WTC11 (cell line): ENCODE measurements around the gene HOXB8. TPM values are rescaled to one million over a fixed set of nuclear protein-coding genes. Genes with fewer than 3 reads are reported as not detected.

Experiments
- ATAC-seq: fragments of 200-7000 bp; cut with Tn5 transposase; 2 replicates; pipeline ENCODE4 v1.10.0; 2021; ENCODE audit warnings: mild to moderate bottlenecking, moderate library complexity
- CTCF ChIA-PET: fragments of 300-600 bp; sonication (Branson Sonifier 250); formaldehyde crosslinking; loops from one replicate; lab custom pipeline; 2021; ENCODE audit warnings: antibody characterized with exemption; lab: Charles Lee
- POLR2A ChIA-PET: fragments of 350-600 bp; sonication (Branson Sonifier 250); formaldehyde crosslinking; loops from one replicate; lab custom pipeline; 2021; ENCODE audit warnings: antibody characterized with exemption; lab: Charles Lee
- DNase-seq: peaks from one replicate; pipeline ENCODE4 v3.0.0; 2021; ENCODE audit warnings: low spot score
- H3K27ac Mint-ChIP-seq: 2 replicates; pipeline ENCODE4 v1.8.0; 2021; ENCODE audit warnings: mixed read lengths
- H3K27me3 Mint-ChIP-seq: 2 replicates; pipeline ENCODE4 v1.8.0; 2021; ENCODE audit warnings: low read depth, mild to moderate bottlenecking, moderate library complexity, mixed read lengths
- H3K36me3 Mint-ChIP-seq: 2 replicates; pipeline ENCODE4 v1.8.0; 2021; ENCODE audit warnings: mixed read lengths
- H3K4me1 Mint-ChIP-seq: 2 replicates; pipeline ENCODE4 v1.8.0; 2022; ENCODE audit warnings: mixed read lengths
- H3K4me3 Mint-ChIP-seq: 2 replicates; pipeline ENCODE4 v1.8.0; 2021; ENCODE audit warnings: mild to moderate bottlenecking, moderate library complexity, mixed read lengths
- H3K9me3 Mint-ChIP-seq: 2 replicates; pipeline ENCODE4 v1.8.0; 2021; ENCODE audit warnings: mixed read lengths
- ETV6 ChIP-seq: sonication (generic); formaldehyde crosslinking; IDR thresholded peaks from 2 replicates; pipeline ENCODE4 v1.8.1; 2022; ENCODE audit warnings: mild to moderate bottlenecking, missing genetic modification reagents
- FOXJ3 ChIP-seq: sonication (generic); formaldehyde crosslinking; IDR thresholded peaks from 2 replicates; pipeline ENCODE4 v1.9.0; 2021; ENCODE audit warnings: missing genetic modification reagents, mild to moderate bottlenecking, borderline replicate concordance
- FOXK1 ChIP-seq: sonication (generic); formaldehyde crosslinking; IDR thresholded peaks from 2 replicates; pipeline ENCODE4 v1.8.0; 2022; ENCODE audit warnings: mild to moderate bottlenecking, moderate library complexity, missing genetic modification reagents
- FOXP1 ChIP-seq: sonication (generic); formaldehyde crosslinking; IDR thresholded peaks from 2 replicates; pipeline ENCODE4 v1.8.0; 2022; ENCODE audit warnings: missing genetic modification reagents, mild to moderate bottlenecking, moderate library complexity, borderline replicate concordance
- IRF2 ChIP-seq: sonication (generic); formaldehyde crosslinking; IDR thresholded peaks from 2 replicates; pipeline ENCODE4 v1.8.0; 2022; ENCODE audit warnings: low read depth, missing genetic modification reagents, borderline replicate concordance
- JAZF1 ChIP-seq: fragments of 250-450 bp; sonication (Bioruptor Pico); IDR thresholded peaks from 2 replicates; pipeline ENCODE4 v1.9.0; 2021; ENCODE audit warnings: moderate library complexity, mild to moderate bottlenecking, inconsistent platforms
- NFE2L1 ChIP-seq: sonication (generic); formaldehyde crosslinking; IDR thresholded peaks from 2 replicates; pipeline ENCODE4 v1.8.1; 2023; ENCODE audit warnings: missing genetic modification reagents
- RELA ChIP-seq: sonication (generic); formaldehyde crosslinking; IDR thresholded peaks from 2 replicates; pipeline ENCODE4 v1.8.1; 2022; ENCODE audit warnings: missing genetic modification reagents, mild to moderate bottlenecking, borderline replicate concordance
- SOX15 ChIP-seq: fragments of 250-450 bp; sonication (Bioruptor Pico); IDR thresholded peaks from 2 replicates; pipeline ENCODE4 v1.9.0; 2021; ENCODE audit warnings: mild to moderate bottlenecking
- ZBTB21 ChIP-seq: sonication (generic); formaldehyde crosslinking; IDR thresholded peaks from 2 replicates; pipeline ENCODE4 v1.8.1; 2023; ENCODE audit warnings: mild to moderate bottlenecking, missing genetic modification reagents, borderline replicate concordance
- ZNF121 ChIP-seq: sonication (generic); formaldehyde crosslinking; IDR thresholded peaks from 2 replicates; pipeline ENCODE4 v1.8.0; 2023; ENCODE audit warnings: missing genetic modification reagents
- ZNF317 ChIP-seq: sonication (generic); formaldehyde crosslinking; IDR thresholded peaks from 2 replicates; pipeline ENCODE4 v1.8.1; 2023; ENCODE audit warnings: low read depth, mild to moderate bottlenecking, moderate library complexity, missing genetic modification reagents, borderline replicate concordance
- total RNA-seq: library from RNA; stranded (reverse); gene quantifications from 3 replicates; pipeline ENCODE4 v1.2.3, GENCODE V29; 2021
- TF ChIP-seq, protein P1 (sequence below): fragments of 250-450 bp; sonication (Bioruptor Pico); IDR thresholded peaks from 2 replicates; pipeline ENCODE4 v1.9.0; 2021; ENCODE audit warnings: mild to moderate bottlenecking
- TF ChIP-seq, protein P2 (sequence below): sonication (generic); formaldehyde crosslinking; IDR thresholded peaks from 2 replicates; pipeline ENCODE4 v1.8.0; 2023; ENCODE audit warnings: missing genetic modification reagents
- TF ChIP-seq, protein P3 (sequence below): sonication (generic); formaldehyde crosslinking; IDR thresholded peaks from 2 replicates; pipeline ENCODE4 v1.8.0; 2022; ENCODE audit warnings: mild to moderate bottlenecking, missing genetic modification reagents
- TF ChIP-seq, protein P4 (sequence below): sonication (generic); formaldehyde crosslinking; IDR thresholded peaks from 2 replicates; pipeline ENCODE4 v1.8.1; 2023; ENCODE audit warnings: mild to moderate bottlenecking, missing genetic modification reagents, moderate library complexity
- TF ChIP-seq, protein P5 (sequence below): sonication (generic); formaldehyde crosslinking; IDR thresholded peaks from 2 replicates; pipeline ENCODE4 v1.8.0; 2022; ENCODE audit warnings: mild to moderate bottlenecking, missing genetic modification reagents
- TF ChIP-seq, protein P6 (sequence below): fragments of 250-450 bp; sonication (Bioruptor Pico); IDR thresholded peaks from 2 replicates; pipeline ENCODE4 v1.9.0; 2021; ENCODE audit warnings: moderate library complexity, mild to moderate bottlenecking, inconsistent platforms, borderline replicate concordance

Gene HOXB8
- total RNA-seq, 1 experiment from 2014 or later = not detected

DNA sequence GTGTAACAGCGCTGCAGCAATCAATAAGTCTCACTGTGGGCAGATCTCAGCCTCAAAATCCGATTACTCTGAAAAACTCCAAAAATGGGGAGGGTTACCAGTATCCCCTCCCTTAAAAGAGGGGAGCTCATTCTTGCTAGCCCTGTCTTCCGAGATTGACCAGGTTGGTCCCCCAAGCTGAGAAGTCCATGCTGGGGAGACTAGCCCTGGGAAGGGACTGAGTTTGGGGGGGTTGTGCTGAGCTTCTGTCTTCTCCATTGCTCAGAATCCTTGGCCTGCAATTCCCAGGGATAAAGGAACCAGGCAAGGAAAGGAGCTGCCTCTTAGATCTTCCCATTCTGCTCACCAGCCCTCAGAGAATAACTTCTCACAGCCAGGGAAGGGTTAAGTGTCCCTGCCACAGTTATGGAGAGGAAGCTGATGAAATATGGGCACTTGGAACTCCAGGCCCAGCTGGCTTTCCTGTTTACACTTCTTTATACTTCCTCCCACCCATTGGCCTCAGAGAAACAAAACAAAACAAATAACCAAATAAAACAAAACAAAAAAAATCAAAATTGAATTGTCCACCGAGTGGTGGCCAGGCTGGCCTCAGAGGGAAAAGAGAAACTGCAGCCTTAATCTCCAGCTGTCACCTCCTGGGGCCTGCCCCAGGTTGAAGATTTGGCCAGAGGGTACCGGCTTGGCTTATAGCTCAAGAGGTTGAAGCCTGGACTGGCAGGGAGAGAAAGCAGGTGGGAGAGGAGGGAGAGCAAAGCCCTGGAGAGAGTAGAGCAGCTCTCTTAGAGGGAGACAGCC, 27.6 kb downstream of the HOXB8 start:
- no peak for TF ChIP-seq RELA (CRISPR knock-in tag)
- TF ChIP-seq, protein P1, sequence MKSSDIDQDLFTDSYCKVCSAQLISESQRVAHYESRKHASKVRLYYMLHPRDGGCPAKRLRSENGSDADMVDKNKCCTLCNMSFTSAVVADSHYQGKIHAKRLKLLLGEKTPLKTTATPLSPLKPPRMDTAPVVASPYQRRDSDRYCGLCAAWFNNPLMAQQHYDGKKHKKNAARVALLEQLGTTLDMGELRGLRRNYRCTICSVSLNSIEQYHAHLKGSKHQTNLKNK (CRISPR knock-in tag) = no peak
- TF ChIP-seq, protein P2, sequence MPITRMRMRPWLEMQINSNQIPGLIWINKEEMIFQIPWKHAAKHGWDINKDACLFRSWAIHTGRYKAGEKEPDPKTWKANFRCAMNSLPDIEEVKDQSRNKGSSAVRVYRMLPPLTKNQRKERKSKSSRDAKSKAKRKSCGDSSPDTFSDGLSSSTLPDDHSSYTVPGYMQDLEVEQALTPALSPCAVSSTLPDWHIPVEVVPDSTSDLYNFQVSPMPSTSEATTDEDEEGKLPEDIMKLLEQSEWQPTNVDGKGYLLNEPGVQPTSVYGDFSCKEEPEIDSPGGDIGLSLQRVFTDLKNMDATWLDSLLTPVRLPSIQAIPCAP (CRISPR knock-in tag) = no peak
- TF ChIP-seq JAZF1 (CRISPR knock-in tag) = no peak
- TF ChIP-seq ETV6 = no peak
- TF ChIP-seq FOXJ3 = no peak
- no peak for TF ChIP-seq ZNF317
- TF ChIP-seq, protein P3, sequence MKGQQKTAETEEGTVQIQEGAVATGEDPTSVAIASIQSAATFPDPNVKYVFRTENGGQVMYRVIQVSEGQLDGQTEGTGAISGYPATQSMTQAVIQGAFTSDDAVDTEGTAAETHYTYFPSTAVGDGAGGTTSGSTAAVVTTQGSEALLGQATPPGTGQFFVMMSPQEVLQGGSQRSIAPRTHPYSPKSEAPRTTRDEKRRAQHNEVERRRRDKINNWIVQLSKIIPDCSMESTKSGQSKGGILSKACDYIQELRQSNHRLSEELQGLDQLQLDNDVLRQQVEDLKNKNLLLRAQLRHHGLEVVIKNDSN = no peak
- TF ChIP-seq SOX15 (CRISPR knock-in tag) = no peak
- TF ChIP-seq FOXP1 = no peak
- TF ChIP-seq, protein P4, sequence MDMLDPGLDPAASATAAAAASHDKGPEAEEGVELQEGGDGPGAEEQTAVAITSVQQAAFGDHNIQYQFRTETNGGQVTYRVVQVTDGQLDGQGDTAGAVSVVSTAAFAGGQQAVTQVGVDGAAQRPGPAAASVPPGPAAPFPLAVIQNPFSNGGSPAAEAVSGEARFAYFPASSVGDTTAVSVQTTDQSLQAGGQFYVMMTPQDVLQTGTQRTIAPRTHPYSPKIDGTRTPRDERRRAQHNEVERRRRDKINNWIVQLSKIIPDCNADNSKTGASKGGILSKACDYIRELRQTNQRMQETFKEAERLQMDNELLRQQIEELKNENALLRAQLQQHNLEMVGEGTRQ (CRISPR knock-in tag) = no peak
- TF ChIP-seq ZBTB21 (CRISPR knock-in tag) = no peak
- no peak for ATAC-seq
- H3K4me1 Mint-ChIP-seq = peaks cover 38% of the 10 kb centered on the region
- H3K27ac Mint-ChIP-seq = no peak overlapping the region
- no peaks in the 10 kb centered on the region for H3K36me3 Mint-ChIP-seq
- CTCF ChIA-PET = interaction anchor here (1.0 to 3.6 kb wide), 8 partner anchors 14 to 372 kb away, joined by 3 to 21 read pairs (median 4); no protein-coding TSS in a partner anchor
- peaks cover 100% of the 10 kb centered on the region; the same call in 1 of the 2 replicates for H3K27me3 Mint-ChIP-seq
- H3K4me3 Mint-ChIP-seq = no peak overlapping the region
- POLR2A ChIA-PET = no interaction called here
- no peaks in the 10 kb centered on the region for H3K9me3 Mint-ChIP-seq
- no peak for DNase-seq

DNA sequence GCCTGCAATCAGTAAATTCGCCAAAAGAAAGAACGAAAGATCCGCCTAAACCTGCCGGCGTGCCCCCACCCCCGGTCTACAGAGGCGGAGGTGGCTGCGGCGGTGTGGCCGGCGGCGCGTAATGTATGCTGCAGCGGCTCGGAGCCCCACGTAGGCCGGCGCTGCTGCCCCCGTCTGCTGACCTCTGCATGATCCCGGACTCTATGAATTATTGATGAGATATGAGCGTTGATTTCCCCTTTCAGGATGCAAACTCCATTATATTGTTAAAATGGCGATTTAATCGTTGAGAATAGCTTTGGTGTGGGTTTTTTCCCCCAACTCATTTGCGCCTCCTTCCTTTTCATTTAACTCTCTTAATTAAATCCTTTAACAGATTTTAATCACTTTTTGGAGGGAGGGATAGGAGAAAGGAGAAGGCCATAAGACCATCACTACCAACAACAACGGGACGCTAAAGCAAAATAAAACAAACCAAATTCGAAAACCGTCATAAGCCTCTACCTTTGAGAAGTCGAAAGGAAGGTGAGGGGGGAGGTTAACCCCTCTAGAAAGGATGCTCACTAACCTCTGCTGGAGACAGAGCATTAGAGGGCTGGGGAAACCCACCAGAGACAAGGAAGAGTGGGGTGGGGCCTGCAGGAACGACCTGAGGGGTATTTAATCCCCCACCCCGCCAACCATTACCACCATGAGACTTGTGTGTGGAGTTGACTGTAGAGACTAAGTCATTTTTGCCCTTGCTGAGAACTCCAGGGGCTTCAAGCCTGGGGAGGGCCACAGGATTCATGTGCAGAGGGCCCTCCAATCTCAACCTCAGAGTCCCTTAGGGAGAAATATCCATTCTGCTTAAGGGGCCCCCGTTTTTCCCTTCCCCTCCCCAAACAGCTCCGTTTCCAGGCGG, 28.5 kb downstream of the HOXB8 start:
- Mint-ChIP-seq H3K27me3 (peaks cover 100% of the 10 kb centered on the region; the same call in 1 of the 2 replicates), H3K36me3 (no peaks in the 10 kb centered on the region), H3K4me1 (peaks cover 43% of the 10 kb centered on the region), H3K27ac (no peak overlapping the region), H3K9me3 (no peaks in the 10 kb centered on the region), H3K4me3 (no peak overlapping the region)
- DNase-seq (no peak), ATAC-seq (no peak)
- CTCF ChIA-PET = interaction anchor here (1.4 to 3.6 kb wide), 5 partner anchors 31 to 371 kb away, joined by 3 to 21 read pairs (median 5); no protein-coding TSS in a partner anchor
- POLR2A ChIA-PET = no interaction called here
- TF ChIP-seq NFE2L1 = no peak
- no peak for TF ChIP-seq ZNF121
- TF ChIP-seq IRF2 (CRISPR knock-in tag) = no peak
- TF ChIP-seq, protein P5, sequence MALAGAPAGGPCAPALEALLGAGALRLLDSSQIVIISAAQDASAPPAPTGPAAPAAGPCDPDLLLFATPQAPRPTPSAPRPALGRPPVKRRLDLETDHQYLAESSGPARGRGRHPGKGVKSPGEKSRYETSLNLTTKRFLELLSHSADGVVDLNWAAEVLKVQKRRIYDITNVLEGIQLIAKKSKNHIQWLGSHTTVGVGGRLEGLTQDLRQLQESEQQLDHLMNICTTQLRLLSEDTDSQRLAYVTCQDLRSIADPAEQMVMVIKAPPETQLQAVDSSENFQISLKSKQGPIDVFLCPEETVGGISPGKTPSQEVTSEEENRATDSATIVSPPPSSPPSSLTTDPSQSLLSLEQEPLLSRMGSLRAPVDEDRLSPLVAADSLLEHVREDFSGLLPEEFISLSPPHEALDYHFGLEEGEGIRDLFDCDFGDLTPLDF = no peak
- TF ChIP-seq FOXJ3 = no peak
- TF ChIP-seq, protein P6, sequence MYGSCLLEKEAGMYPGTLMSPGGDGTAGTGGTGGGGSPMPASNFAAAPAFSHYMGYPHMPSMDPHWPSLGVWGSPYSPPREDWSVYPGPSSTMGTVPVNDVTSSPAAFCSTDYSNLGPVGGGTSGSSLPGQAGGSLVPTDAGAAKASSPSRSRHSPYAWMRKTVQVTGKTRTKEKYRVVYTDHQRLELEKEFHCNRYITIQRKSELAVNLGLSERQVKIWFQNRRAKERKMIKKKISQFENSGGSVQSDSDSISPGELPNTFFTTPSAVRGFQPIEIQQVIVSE (CRISPR knock-in tag) = 0 out of 2 replicates have a peak, but pooled peaks have one; percentile 54
- TF ChIP-seq FOXK1 (CRISPR knock-in tag) = no peak
